Measurements from ENCODE around the gene RNF220. TPM values are rescaled to one million over a fixed set of nuclear protein-coding genes. Genes with fewer than 3 reads are reported as not detected.

Gene RNF220
- total and polyA plus RNA-seq, 9 of the 15 experiments (the other 6 are each of a cell fraction or from before 2014, with no cell fraction given): 5.1 to 117 (median 66.9) TPM

GRCh38 chr1:44526295-44527073, 121.4 kb downstream of the RNF220 start (continued):
- TF ChIP-seq TEAD2 (tag; IDR thresholded peaks at IDR 0.05) (no peak), ZNF184 (CRISPR knock-in tag; IDR thresholded peaks at IDR 0.05) (no peak), CTCF (IDR thresholded peaks at IDR 0.05 in 2 of 3, conservative IDR thresholded peaks at IDR 0.05 in 1 of 3; ENCODE audit: insufficient read depth in 2 of 3, low read depth in 1 of 3, low read length in 3 of 3) (no peak), ZNF695 (CRISPR knock-in tag; IDR thresholded peaks at IDR 0.05) (no peak), NR3C1 (CRISPR knock-in tag; IDR thresholded peaks at IDR 0.05) (no peak), STAT6 (CRISPR knock-in tag; IDR thresholded peaks at IDR 0.05) (0 out of 2 replicates have a peak, but pooled peaks have one; percentile 53), SNRNP70 (optimal IDR thresholded peaks at IDR 0.05; ENCODE audit: low read depth, low read length) (no peak), SRSF1 (IDR thresholded peaks at IDR 0.05; ENCODE audit: low read depth, low read length) (no peak), GTF3C2 (IDR thresholded peaks at IDR 0.05; ENCODE audit: borderline replicate concordance, extremely low read depth, insufficient read length) (no peak), ATF3 (IDR thresholded peaks at IDR 0.05) (peak; percentile 95), ATF3 (CRISPR knock-in tag; conservative IDR thresholded peaks at IDR 0.05) (no peak; the same call in 1 of the 2 replicates), LCOR (CRISPR knock-in tag; IDR thresholded peaks at IDR 0.05) (no peak), FOS (IDR thresholded peaks at IDR 0.05; ENCODE audit: extremely low read depth, insufficient read length) (peak; percentile 60), FOSL1 (tag; conservative IDR thresholded peaks at IDR 0.05) (peak; percentile 93), FOXP1 (CRISPR knock-in tag; IDR thresholded peaks at IDR 0.05) (no peak), ZFP30 (CRISPR knock-in tag; IDR thresholded peaks at IDR 0.05; ENCODE audit: borderline replicate concordance) (no peak), RBM14 (IDR thresholded peaks at IDR 0.05; ENCODE audit: borderline replicate concordance, insufficient read depth, low read depth, low read length) (no peak)

Measured in K562 (cell line).